Stimulated activated CD8-positive, alpha-beta memory T cell treated with anti-CD3 and anti-CD28 coated beads, Interleukin-2, amount 100 ng/mL, for 48 hours (primary cell): ENCODE data around the gene PTGDR2.
A peak's percentile ranks its signal among the peaks of the same experiment; 100 is the strongest.

ENCODE experiments used
- DNase-seq, 2 donors: peaks; one replicate each; pipeline ENCODE4 v3.0.0-alpha.2; 2020; ENCODE audit warnings: low read depth in 2 of 2

Gene PTGDR2

DNA sequence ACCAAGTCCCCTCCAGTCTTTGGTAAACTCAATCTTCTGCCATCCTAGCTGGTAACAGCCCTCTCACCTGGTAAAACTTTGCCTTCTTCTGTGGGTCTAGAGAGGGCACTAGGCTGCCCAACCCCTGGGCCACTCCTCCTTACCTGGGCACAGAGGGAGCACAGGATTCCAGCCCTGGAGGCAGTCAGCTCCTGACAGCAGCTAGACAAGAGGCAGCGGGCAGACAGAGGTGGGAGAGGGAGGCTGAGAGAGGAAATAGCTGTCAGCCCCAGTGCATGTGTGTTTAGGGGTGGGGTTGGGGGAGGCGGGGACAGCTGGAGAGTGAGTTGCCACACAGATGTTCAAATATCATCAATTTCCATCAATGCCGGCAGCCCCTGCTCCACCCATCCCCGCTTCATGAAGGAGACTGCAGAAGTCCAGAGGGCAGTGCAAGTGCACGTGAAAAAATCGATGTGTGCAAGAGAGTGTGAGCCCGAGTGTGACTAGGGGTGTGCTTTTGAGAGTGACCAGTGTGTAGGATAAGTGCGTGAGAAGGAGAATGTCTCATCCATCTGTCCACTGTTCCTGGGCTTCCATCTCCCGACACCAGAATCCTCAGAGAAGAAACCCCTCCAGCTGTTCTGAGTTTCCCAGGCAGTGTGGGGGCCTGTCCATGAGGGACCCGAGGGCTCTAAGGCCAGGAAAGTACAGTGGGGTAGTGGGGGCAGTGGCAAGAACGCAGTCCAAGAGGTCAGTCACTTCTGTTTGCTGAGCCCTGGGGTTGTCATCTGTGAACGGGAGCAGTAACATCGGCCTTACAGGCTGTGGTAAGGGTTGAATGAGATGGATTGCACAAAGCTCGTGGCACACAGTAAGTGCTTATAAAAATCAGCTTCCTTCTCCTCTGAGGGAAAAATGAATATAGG is at the start of gene PTGDR2:
Gene PTGDR2 (minus strand): TSS at position 225 of the 908 bp plus-strand sequence. CDS start 2,228 bp downstream, outside the sequence.
- DNase-seq, result no peak

DNA sequence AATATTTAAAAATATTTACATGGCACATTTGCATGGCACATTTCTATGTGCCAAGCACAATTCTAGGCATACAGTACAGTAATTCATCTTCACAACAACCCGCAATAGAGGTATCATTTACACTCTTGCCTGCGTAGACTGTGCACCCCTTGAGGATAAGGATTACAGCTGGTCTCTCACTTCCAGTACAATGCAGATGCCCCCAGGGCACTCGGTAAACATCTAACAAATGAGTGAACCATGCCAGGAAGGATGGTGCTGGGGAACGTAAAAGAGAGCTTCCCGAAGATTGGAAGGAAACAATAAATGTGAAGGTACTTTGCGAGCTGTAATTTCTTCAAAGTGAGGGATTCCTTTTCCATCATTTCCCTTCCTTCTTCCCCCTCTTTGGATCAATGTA is 49.3 kb upstream of the PTGDR2 start:
- no peak for DNase-seq

DNA sequence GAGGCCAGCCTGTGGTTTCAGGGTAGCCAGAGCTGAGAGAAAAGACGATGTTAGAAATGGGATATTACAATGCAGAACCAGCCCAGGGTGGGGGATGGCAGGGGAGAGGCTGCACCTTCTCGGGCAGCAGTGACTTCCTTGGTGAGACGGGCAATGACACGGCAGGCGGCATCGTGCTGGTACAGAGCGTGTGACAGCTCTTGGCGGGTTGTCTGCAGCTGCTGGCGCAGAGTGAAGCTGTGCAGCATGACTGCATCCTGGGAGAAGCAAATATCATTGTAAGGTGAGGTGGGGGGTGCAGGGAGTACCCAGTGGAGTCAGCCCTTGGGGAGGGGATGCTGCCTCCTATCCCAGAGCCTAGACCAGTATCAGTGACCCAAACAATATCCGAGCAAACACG is 46.9 kb upstream of the PTGDR2 start:
- DNase-seq, result no peak

DNA sequence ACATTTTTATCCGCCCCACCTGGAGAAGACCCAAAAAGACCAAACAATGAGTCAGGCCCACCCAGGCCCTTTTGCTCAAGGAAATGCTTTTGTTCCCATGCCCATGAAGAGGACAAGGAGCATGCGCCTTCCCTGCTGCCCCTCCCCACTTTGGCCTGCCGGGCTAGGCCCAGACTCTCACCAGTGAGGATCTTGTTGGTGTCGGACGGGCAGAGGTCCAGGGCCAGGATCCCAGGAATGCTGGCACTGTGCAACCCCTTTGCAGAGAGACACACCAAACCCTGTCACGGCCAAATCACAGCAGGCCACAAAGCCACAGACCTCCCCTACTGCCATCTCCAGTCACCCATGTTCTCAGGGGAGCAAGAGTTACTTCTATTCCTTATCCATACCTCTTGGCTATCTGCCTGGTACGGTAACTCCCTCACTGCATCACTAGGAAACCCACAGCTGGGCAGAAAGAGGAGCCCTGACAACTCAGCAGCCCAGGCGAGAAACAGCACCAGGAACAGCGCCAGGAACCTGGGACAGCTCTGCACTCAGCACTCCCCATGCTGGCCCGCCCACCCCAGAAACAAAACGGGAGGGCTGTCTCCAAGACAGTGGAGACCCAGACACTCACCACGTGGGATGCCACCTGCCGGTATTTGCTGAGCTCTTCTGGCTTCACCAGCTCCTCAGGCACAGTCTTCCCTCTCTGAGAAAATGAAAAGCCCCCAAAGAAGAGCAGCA is 45.1 kb upstream of the PTGDR2 start:
- DNase-seq, result no peak

DNA sequence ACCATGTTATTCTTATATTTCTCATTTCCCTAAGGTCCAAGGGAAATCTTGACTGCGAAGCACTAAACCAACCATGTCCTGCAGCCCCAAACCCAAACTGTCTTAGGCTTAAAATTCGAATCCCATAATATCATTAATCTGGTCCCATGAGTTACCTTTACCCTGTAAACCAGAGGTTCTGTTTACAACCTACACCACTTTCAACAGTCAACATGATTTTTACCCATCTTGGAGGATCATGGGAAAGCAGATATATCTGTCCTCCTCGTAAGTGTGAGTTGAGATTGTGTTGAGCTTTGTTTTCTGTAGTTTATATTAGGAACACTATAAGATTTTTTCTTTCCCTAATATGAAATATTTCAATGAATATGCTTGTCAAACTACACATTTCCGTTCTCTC is 44.2 kb upstream of the PTGDR2 start:
- no peak for DNase-seq

DNA sequence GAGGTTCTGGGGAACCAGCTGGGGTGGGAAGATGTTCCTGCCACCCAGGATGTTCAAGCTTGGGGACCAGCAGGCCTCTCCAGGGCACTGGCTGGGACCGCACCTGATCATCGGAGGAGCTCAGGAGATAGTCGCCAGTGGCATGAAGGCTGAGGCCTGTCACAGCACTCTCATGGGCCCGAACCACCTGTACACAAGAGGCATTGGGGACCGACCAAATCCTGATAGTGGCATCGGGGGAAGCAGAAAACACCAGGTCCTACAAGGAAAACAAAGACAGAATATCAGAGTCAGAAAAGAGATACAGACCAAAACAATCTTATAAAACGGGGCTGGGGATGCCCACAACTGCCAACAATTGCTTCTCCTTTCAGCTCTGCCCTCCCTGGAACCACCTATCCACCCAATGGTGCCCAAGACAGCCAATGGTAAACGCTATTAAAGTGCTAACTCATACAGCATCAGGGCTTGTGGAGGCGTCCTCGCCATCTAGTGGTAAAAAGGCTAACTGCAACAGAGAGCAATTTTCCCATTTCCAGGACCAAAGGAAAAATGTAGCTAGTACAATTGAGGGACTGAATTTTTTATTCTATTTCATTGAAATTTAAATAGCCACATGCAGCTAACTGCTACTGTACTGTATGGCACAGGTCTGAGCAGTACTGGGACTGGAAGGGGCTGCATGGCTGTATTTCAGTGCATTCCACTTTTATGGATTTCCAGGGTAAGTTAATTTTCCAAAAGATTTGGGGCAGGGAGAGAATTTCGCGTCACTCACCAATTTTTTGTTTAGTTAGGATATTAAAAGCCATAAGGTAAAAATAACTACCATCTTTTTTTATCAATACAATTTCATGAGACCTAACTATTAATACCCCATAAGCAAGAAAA is 43.5 kb upstream of the PTGDR2 start:
- DNase-seq, result no peak

DNA sequence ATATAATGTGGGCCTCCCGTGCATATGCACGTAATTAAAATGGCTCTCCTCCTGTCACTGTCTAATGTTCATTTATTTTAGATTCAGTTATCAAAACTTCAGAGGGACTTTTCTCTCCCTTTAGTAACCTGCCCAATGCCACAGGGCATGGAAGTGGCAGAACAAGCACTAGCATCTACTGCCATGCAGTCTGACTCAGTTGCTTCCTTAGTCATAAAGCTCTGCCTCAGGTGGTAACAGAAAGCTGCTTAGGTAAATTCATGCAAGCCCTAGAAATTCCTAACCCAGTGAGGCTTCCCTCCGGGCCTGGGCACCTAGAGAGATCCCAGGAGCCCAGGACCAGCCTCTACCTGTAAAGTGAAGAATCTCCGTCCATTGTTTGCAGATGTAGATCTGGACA is 41.7 kb upstream of the PTGDR2 start:
- no peak for DNase-seq

DNA sequence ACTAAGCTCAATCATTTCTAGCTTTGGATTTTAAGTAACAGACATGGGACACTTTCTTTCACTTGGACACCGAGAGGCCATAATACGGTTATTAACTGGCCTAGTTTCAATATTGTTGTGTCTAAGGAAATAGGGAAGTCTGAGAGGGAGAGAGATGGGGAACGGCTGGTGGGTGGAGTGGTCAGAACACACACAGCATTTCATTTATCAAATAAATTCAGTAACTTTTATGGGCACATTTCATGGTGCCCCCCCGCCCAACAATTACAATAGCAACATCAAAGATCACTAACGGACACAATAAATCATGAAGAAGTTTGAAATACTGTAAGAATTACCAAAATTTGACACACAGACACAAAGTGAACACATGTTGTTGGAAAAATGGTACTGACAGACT is 39.9 kb upstream of the PTGDR2 start:
- no peak for DNase-seq

DNA sequence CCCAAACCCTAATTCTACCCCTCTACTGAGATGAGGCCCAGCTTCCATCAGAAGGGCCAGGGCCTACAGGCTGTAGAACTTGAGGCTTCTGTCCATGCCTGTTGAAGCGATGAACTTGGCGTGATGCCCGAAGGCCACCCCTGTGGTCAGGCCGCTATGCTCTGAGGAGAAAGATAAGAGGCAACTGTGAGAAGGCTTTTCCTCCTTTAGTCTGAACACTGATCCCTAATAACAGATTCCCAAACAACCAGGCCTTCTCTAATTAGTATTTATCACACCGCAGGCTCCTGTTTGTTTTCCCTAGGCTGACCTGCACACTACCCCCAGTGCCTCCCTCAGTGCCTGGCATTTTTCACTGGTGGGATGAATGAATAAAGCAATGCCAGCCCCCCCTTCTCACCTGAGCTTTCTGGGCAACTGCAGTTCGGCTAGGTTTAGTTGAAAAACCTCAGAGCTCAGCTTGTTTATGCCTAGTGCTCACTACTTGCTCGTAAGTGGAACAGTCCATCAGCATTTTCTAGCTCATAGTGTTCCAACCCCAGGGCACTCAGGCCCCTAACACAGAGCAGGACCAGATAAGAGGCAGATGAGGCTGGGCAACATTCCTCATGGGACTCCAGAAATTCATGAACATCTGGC is 35.5 kb upstream of the PTGDR2 start:
- no peak for DNase-seq

DNA sequence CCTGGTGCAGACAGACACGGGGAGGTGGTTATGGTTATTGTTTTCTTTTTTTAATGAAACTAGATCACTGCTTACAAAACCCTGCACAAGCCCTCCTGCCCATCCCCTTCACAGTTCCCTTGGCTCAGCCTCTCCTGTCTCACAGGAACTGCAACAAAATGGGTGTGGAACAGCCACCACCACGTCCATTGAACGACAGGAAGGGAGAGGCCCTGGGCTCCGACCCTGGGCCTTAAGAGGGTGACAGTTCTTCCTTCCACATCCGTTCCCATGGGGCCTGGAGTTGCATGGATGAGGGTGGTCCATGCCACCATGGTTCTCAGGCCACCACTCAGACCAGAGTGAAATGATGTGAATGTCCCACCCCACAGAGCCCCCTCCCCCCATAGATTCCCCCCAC is 34.9 kb upstream of the PTGDR2 start:
- DNase-seq, result no peak

DNA sequence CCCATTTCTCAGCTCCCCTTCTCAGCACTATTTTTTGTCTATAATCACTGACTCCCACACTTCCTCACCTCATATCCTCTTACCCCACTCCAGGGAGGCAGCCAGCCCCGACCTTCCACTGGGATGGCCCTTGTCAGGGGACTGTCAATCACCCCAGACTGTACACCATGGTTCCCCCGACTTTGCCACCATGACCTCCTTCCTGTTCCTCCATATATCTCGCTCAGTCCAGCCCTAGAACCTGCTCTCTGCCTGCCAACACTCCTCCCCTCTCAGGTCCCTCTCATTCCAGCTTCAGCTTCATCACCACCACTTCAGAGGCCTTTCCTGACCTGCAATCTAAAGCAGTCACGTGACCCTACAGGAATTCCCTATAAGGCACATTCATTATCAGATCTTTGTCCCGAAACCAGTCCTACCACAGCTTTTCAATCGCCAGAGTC is 34.1 kb upstream of the PTGDR2 start:
- DNase-seq, result no peak

DNA sequence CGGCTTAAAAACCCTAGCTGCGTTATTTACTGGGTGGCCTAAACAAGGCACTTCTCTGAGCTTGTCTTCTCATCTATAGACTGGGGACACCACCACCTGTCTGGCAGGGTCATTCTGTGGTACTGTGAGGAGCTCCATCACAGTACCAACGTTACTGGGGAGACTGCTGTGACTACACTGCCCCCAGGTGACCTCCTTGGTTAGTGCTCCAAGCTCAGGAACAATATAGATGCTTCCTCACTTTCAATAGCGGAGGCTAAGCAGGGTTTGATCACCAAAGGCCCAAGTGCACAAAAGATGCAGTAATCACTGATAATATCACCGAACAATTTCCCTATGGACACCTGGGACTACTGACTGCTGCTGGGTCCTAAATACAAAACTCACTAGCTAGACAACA is 31.8 kb upstream of the PTGDR2 start:
- peak in 1 of 2 donors; percentile 34 for DNase-seq

DNA sequence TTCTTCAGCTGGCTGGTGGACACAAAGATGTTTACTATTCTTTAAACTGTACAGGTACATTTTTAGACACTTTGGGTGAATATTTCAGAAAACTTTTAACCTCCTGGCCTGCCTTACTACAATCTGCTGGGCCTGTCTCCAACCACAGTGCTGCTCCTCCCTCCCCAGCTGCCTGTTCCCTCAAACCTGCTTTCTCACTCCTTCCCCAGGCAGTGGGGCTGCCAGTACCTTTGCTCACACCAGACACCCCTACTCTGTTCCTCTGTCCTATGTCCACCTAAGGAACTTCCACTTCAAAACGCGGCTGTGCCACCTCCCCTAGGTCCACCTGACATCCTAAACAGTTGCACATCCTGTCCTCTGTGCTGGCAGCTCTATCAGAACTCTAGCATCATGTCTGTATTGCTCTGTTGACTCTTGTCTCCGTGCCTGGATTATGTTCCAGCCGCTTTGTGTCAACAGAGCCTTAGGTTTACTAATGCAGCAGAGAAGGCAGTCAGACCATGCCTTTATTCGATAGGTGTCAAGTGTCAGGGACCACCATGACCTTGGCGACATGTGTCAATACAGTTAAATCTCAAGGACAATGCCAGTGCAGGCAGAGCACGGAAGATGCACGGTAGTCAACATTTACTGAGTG is 25.0 kb upstream of the PTGDR2 start:
- DNase-seq, result no peak

DNA sequence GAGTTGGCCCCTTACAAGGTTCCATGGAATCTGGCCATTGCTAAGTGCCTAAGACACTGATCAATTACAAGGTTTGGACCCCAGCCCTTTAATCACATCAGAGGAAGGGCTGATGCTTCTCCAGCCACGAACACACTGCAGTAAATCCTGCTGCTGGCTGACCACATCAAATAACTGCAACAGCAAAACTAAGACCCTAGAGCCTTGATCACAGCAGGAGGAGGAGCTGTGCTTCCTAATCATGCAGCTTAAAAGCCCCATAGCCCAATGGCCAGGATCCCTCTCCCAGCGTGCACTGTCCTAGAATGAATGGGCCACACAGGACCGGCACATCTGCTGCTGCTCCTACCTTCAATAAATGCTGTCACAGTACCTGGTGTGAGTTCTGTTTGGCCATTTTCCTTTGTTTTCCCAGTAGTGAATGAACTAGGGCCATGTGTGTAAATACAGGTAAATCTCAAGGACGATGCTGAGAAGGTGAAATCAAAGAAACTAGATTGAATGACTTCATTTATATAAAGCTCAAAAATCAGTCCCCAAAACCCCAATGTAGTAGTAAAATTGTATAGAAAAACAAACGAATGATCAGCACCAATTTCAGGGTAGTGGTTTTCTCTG is 24.3 kb upstream of the PTGDR2 start:
- DNase-seq, result no peak

DNA sequence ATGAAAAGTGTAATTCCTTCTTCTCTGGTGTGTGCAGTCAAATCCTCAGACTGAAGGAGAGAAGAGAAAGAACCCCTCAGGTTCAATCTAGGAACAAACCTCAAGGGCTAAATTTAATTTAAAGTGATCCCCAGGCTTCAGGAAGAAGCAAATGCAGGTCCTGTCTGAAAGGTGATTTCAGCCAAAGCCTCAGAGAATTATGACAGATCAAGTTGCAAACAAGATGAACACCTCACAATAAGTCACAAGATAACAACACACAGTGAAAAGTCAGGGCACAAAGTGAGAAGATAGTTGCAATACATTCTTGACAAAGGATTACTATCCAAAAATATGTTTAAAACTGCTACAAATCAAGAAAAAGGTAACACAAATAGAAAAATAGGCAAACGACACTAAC is 23.4 kb upstream of the PTGDR2 start:
- DNase-seq, result no peak

DNA sequence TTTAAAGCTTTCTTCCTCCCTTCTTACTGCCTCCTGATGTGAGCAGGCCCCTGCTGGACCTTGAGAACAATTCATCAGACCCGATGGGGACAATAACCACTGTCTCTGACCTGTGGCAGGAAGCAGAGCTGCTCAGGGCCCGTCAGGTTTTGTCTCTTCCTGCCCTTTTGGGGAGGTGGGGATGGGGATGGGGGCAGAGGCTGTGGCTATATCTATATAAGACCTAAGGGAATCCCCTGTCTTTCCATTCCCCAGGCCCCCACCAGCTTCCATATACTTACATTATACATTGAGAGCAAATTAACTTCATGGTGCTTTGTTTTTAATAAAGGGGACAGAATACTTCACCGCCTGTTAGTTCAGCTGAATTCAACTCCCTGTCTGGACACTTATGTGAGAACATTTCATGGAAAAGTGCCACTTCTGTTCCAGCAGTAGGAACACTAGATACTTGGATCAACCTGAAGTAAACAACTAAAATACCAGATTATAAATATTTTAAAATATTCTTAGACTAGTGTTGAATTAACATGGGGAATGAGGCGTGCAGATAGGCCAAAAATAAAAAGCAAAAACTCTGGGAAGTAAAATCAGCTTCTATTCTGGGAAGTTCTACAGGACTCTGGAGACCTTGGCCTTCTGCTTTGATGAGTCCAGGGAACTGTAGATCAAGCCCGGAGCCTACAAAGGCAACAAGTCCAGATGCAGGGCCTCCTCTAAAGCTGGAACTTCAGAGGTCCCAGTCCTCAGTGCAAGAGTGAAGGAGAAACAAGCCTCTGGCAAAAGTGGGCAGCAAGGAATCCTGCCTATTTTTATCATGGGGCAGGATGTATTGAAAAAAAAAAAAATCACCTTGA is 22.7 kb upstream of the PTGDR2 start:
- no peak for DNase-seq

DNA sequence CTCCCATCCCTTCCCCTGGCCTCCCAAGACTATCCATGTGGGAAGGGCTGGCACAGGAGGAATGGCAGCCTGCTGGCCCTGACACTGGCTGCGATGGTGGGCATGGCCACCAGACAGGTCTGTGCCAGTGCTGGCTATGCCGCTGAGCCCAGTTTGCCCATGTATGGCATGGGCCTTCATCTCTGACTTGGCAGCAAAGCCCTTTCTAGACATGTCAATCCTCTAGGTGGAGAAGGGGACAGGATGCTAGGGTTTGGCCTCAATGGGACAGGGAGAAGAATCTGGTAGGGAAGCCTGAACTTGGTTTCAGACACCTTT is 20.4 kb upstream of the PTGDR2 start:
- DNase-seq, result no peak

DNA sequence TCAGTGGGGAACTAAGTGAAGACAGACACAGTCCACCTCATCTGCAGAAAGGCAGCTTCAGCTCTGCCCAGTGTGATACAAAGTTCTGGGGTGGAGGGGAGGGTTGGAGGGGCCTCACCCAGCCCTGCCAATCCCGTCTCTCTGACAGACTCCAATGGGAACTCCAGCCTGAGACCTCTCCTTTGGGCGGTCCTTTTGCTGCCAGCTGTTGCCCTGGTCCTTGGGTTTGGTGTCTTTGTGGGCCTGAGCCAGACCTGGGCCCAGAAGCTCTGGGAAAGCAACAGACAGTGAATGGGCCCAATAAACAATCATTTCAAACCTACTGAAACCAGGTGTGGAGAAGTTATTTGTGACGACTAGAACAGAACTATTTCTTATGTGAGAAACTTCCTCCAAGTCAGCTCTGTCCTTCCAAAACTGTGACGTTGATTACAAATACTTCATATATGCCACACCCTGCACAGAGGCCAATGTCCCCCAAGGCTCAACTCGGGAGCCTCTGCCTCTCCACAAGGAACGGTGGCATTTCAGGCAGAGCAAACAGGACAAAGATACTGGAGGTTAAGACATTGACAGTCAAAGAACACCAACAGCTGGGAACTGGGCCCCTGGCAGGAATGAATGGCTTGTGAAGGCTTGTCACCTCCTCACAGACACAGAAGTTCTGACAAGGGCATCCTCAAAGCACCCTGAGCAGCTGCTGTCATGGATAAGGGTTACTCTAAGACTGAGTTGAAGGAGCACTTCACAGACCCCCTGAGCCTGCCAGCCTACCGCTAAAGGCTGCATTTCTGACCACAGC is 19.8 kb upstream of the PTGDR2 start:
- DNase-seq, result no peak
